ENCODE measurements around the gene MALSU1.

MALSU1 gene

GRCh38 chr7:23335136-23335535, 36.0 kb downstream of the MALSU1 start:
- no peak for DNase-seq (ENCODE audit: low read depth in 1 of 2, low spot score in 1 of 2)

- DNase-seq (ENCODE audit: low read depth in 1 of 2, low spot score in 1 of 2), result no peak
These were observed 36.5 kb downstream of the MALSU1 start for GRCh38 chr7:23335621-23336020.

GRCh38 chr7:23336086-23336485, 36.9 kb downstream of the MALSU1 start:
- no peak for DNase-seq (ENCODE audit: low read depth in 1 of 2, low spot score in 1 of 2)

- no peak for DNase-seq (ENCODE audit: low read depth in 1 of 2, low spot score in 1 of 2)
These were observed 37.7 kb downstream of the MALSU1 start for GRCh38 chr7:23336799-23337283.

GRCh38 chr7:23337374-23337773, 38.2 kb downstream of the MALSU1 start:
- DNase-seq (ENCODE audit: low read depth in 1 of 2, low spot score in 1 of 2), result no peak

GRCh38 chr7:23338439-23338838, 39.3 kb downstream of the MALSU1 start:
- DNase-seq (ENCODE audit: low read depth in 1 of 2, low spot score in 1 of 2), result no peak

- DNase-seq (ENCODE audit: low read depth in 1 of 2, low spot score in 1 of 2), result no peak
These were observed 39.7 kb downstream of the MALSU1 start for GRCh38 chr7:23338863-23339262.

GRCh38 chr7:23341846-23342598, 42.9 kb downstream of the MALSU1 start:
- no peak for DNase-seq (ENCODE audit: low read depth in 1 of 2, low spot score in 1 of 2)

- DNase-seq (ENCODE audit: low read depth in 1 of 2, low spot score in 1 of 2), result no peak
These were observed 44.0 kb downstream of the MALSU1 start for GRCh38 chr7:23343102-23343501.

GRCh38 chr7:23343806-23344475, 44.8 kb downstream of the MALSU1 start:
- DNase-seq (ENCODE audit: low read depth in 1 of 2, low spot score in 1 of 2), result no peak

- DNase-seq (ENCODE audit: low read depth in 1 of 2, low spot score in 1 of 2), result no peak
These were observed 46.5 kb downstream of the MALSU1 start for GRCh38 chr7:23345601-23346000.

- DNase-seq (ENCODE audit: low read depth in 1 of 2, low spot score in 1 of 2), result no peak
These were observed 47.2 kb downstream of the MALSU1 start for GRCh38 chr7:23346316-23346715.

- no peak for DNase-seq (ENCODE audit: low read depth in 1 of 2, low spot score in 1 of 2)
These were observed 48.0 kb downstream of the MALSU1 start for GRCh38 chr7:23347033-23347681.

GRCh38 chr7:23347682-23348180, 48.6 kb downstream of the MALSU1 start:
- DNase-seq (ENCODE audit: low read depth in 1 of 2, low spot score in 1 of 2), result no peak

GRCh38 chr7:23349484-23350157, 50.5 kb downstream of the MALSU1 start:
- no peak for DNase-seq (ENCODE audit: low read depth in 1 of 2, low spot score in 1 of 2)

GRCh38 chr7:23350466-23350865, 51.3 kb downstream of the MALSU1 start:
- DNase-seq (ENCODE audit: low read depth in 1 of 2, low spot score in 1 of 2), result no peak

- no peak for DNase-seq (ENCODE audit: low read depth in 1 of 2, low spot score in 1 of 2)
These were observed 54.0 kb downstream of the MALSU1 start for GRCh38 chr7:23353172-23353571.

- DNase-seq (ENCODE audit: low read depth in 1 of 2, low spot score in 1 of 2), result no peak
These were observed 57.0 kb downstream of the MALSU1 start for GRCh38 chr7:23356168-23356567.

GRCh38 chr7:23356726-23357125, 57.6 kb downstream of the MALSU1 start:
- DNase-seq (ENCODE audit: low read depth in 1 of 2, low spot score in 1 of 2), result no peak

GRCh38 chr7:23357190-23358093, 58.3 kb downstream of the MALSU1 start:
- DNase-seq (ENCODE audit: low read depth in 1 of 2, low spot score in 1 of 2), result no peak
